Left ventricle myocardium inferior (tissue), 1 donor: ENCODE measurements around the gene ZNRF1. TPM values are rescaled to one million over a fixed set of nuclear protein-coding genes. Genes with fewer than 3 reads are reported as not detected.

Source experiments
- DNase-seq: peaks from one replicate; pipeline ENCODE4 v3.0.0-alpha.2; 2020
- H3K27ac ChIP-seq: fragments of 200-600 bp; replicated peaks from 2 replicates; pipeline ENCODE4 v1.8.0; 2021
- H3K27me3 ChIP-seq: fragments of 200-600 bp; 2 replicates; pipeline ENCODE4 v1.8.0; 2021; ENCODE audit warnings: low read depth
- H3K36me3 ChIP-seq: fragments of 200-600 bp; 2 replicates; pipeline ENCODE4 v1.8.0; 2021
- H3K4me1 ChIP-seq: fragments of 200-600 bp; 2 replicates; pipeline ENCODE4 v1.8.0; 2021
- H3K4me3 ChIP-seq: fragments of 200-600 bp; 2 replicates; pipeline ENCODE4 v1.8.0; 2021; ENCODE audit warnings: mild to moderate bottlenecking, moderate library complexity
- H3K9me3 ChIP-seq: fragments of 200-600 bp; replicated peaks from 2 replicates; pipeline ENCODE4 v1.8.0; 2021
- CTCF ChIP-seq: fragments of 200-600 bp; IDR thresholded peaks from 2 replicates; pipeline ENCODE4 v1.8.0; 2021; ENCODE audit warnings: antibody characterized with exemption, mild to moderate bottlenecking, borderline replicate concordance
- intact Hi-C: fragments of 100-400 bp; cut with micrococcal nuclease; formaldehyde crosslinking; loops from one replicate; pipeline ENCODE4 v1.11.0; 2022
- total RNA-seq: library from RNA; stranded (reverse); fragmentation: NEBNext Ultra II Directional; extraction: Animal tissue kit (Norgen Biotek cat#: 25700); gene quantifications from one replicate; pipeline ENCODE4 v1.2.1, GENCODE V29; 2021
- donor health status: DM: no; HTN: yes; CAD: no; lungs with severe emphysema.

ZNRF1 gene
- total RNA-seq, 1 donor from 2014 or later = 22.3 TPM

GRCh38 chr16:75111961-75112733 lies 113.3 kb downstream of the ZNRF1 start:
- Histone ChIP-seq H3K9me3 (no peaks in the 10 kb centered on the region), H3K27ac (peak overlapping the region; percentile 94), H3K27me3 (no peaks in the 10 kb centered on the region), H3K4me1 (peaks cover 97% of the 10 kb centered on the region), H3K36me3 (peaks cover 11% of the 10 kb centered on the region), H3K4me3 (peak overlapping the region; percentile 35)
- DNase-seq = no peak
- intact Hi-C loops = no loop called here
- no peak for TF ChIP-seq CTCF

GRCh38 chr16:75112734-75113491 lies 114.1 kb downstream of the ZNRF1 start:
- Histone ChIP-seq H3K36me3 (peaks cover 11% of the 10 kb centered on the region), H3K27ac (peak overlapping the region; percentile 94), H3K4me1 (peaks cover 90% of the 10 kb centered on the region), H3K27me3 (no peaks in the 10 kb centered on the region), H3K9me3 (no peaks in the 10 kb centered on the region), H3K4me3 (peak overlapping the region; percentile 35)
- no peak for TF ChIP-seq CTCF
- no peak for DNase-seq
- intact Hi-C loops = no loop called here

- no peak for DNase-seq
- intact Hi-C loops = no loop called here
- Histone ChIP-seq H3K4me1 (peaks cover 82% of the 10 kb centered on the region), H3K36me3 (peaks cover 11% of the 10 kb centered on the region), H3K4me3 (no peak overlapping the region), H3K9me3 (no peaks in the 10 kb centered on the region), H3K27ac (peak overlapping the region; percentile 94), H3K27me3 (no peaks in the 10 kb centered on the region)
- no peak for TF ChIP-seq CTCF
Measured at GRCh38 chr16:75113541-75114121, 114.8 kb downstream of the ZNRF1 start.

GRCh38 chr16:75114179-75114945 lies 115.5 kb downstream of the ZNRF1 start:
- Histone ChIP-seq H3K36me3 (peaks cover 11% of the 10 kb centered on the region), H3K4me3 (no peak overlapping the region), H3K27me3 (no peaks in the 10 kb centered on the region), H3K4me1 (peaks cover 75% of the 10 kb centered on the region), H3K27ac (no peak overlapping the region), H3K9me3 (no peaks in the 10 kb centered on the region)
- DNase-seq = no peak
- intact Hi-C loops = no loop called here
- TF ChIP-seq CTCF = no peak
